CD4-positive, alpha-beta T cell treated with Interleukin-15 for 1 hour (primary cell): ENCODE data around the gene KPNA2.
"Not testable (repeated sequence)": the region's sequence is repeated elsewhere in the genome, so short reads cannot be mapped to it uniquely, and the experiment has no call there.

Source experiments
- DNase-seq: peaks from one replicate; pipeline ENCODE4 v3.0.0-alpha.2; 2020

KPNA2 gene

GRCh38 chr17:68035523-68036303 is at the start of gene KPNA2:
TSS of gene KPNA2 (plus strand) at chr17:68035735. CDS start at chr17:68037133, 1,398 bp downstream.
- DNase-seq = peak; percentile 95

GRCh38 chr17:67990909-67991308 is 44.6 kb upstream of the KPNA2 start:
- no peak for DNase-seq

DNA sequence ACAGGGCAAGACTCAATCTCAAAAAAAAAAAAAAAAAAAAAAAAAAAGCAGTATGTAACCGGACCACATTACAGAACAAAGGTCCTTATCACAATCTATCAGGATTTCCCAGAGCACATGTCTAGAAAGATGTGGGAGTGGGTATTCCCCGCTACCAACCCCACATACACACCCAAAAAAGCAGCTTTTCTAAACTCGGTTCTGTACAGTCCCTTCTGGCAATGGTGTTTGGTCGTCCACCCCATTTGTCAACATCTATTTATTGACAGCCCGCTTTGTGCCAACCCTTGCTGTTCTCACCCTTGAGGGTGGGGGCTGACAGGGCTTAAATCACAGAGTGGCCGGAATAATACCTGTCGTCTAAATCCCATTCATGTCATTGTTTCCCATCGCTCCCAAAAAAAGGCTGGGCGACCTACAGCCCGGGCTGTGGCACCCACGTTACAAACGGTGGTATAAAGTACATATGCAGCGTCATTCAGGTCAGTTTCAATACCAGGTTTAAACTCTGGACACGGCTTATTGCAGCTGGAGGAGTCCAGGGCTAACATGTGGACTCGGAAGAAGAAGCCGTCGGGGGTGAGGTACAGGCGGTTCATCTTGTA is 42.9 kb upstream of the KPNA2 start:
- no peak for DNase-seq

GRCh38 chr17:67993153-67993997 is 42.2 kb upstream of the KPNA2 start:
- peak; percentile 78 for DNase-seq

- DNase-seq = no peak
Measured at GRCh38 chr17:67993998-67994361, 41.6 kb upstream of the KPNA2 start.

- no peak for DNase-seq
Measured at GRCh38 chr17:67994817-67995569, 40.5 kb upstream of the KPNA2 start.

- DNase-seq = no peak
Measured at GRCh38 chr17:67995570-67996263, 39.8 kb upstream of the KPNA2 start.

GRCh38 chr17:67996301-67997171 is 39.0 kb upstream of the KPNA2 start, which contains the start of gene C17orf58:
TSS of gene C17orf58 (minus strand) at chr17:67996469. CDS start at chr17:67996198, 271 bp downstream.
- not testable (repeated sequence) for DNase-seq

GRCh38 chr17:67998466-67998865 is 37.1 kb upstream of the KPNA2 start:
- no peak for DNase-seq

- no peak for DNase-seq
Measured at GRCh38 chr17:67999291-67999911, 36.1 kb upstream of the KPNA2 start.

DNA sequence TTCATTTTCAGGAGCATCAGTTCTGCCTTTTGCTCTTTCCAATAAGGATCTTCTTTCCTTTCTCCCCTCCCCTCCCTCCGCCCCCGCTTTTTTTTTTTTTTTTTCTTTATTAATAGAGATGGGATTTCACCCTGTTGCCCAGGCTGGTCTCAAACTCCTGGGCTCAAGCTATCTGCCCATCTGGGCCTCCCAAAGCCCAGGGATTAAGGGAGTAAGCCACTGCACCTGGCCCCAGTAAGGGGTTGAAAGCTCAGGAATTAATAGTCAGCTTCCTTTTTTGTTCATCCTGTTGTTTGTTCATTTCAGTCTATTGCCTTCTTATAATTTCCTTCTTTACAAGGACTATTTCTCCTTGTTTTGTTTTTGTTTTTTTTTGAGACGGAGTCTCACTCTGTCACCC is 31.3 kb upstream of the KPNA2 start:
- no peak for DNase-seq

DNA sequence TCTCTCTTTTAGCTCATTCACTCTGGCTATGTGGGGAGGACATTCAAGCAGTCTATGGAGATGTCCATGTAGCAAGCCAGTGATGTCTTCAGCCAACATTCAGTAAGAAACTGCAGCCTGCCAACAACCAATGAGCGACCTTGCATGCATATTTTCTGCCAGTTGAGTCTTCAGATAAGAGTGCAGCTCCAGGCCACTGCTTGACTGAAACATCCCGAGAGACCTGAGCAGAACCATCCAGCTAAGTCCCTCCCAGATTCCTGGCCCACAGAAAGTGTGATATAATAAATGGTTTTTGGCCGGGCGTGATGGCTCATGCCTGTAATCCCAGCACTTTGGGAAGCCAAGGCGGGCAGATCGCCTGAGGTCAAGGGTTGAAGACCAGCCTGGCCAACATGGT is 28.7 kb upstream of the KPNA2 start:
- DNase-seq = no peak

DNA sequence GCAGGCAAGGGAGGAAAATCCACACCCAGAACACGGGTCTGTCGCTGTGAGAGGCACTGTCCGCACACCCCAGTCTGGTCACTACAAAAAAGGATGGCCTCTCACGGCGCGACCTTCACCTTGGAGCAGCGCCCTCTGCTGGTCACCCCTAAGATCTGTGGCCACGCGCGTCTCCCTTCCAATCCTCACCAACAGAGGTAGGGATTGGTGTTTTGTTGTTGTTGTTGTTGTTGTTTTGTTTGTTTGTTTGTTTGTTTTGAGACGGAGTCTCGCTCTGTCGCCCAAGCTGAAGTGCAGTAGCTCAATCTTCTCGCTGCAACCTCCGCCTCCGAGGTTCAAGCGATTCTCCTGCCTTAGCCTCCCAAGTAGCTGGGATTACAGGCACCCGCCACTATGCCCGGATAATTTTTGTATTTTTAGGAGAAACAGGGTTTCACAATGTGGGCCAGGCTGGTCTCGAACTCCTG is 24.3 kb upstream of the KPNA2 start:
- peak; percentile 46 for DNase-seq

DNA sequence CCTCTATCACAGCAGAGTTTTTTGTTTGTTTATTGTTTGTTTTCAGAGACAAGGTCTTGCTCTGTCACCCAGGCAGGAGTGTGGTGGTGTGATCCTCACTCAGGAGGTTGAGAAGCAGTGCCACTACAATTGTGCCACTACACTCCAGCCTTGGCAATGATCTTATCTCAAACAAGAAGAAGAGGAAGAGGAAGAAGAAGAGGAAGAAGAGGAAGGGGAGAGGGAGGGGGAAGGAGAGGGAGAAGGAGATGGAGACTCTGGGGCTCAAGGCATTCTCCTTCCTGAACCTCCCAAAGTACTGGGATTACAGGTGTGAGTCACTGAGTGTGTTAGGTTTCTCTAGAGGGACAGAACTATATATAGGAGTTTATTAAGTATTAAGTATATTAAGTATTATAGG is 22.1 kb upstream of the KPNA2 start:
- DNase-seq = no peak

GRCh38 chr17:68015081-68015723 is 20.3 kb upstream of the KPNA2 start:
- DNase-seq = no peak

DNA sequence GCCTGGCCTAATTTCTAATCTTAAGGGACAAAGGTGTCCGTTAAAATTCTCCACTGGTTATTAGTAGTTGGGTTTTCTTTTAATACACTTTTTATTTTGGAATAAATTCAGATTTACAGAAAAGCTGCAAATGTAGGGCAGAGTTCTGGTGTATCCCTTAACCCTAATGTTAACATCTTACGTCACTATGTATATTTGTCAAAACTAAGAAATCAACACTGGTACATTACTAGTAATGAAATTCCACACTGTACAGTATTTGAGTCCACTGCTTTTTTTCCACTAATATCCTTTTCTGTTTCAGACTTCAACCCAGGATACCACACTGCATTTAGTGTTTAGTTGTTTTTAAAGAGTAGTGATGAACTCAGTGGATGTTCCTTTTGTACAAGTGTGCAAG is 18.7 kb upstream of the KPNA2 start:
- no peak for DNase-seq

DNA sequence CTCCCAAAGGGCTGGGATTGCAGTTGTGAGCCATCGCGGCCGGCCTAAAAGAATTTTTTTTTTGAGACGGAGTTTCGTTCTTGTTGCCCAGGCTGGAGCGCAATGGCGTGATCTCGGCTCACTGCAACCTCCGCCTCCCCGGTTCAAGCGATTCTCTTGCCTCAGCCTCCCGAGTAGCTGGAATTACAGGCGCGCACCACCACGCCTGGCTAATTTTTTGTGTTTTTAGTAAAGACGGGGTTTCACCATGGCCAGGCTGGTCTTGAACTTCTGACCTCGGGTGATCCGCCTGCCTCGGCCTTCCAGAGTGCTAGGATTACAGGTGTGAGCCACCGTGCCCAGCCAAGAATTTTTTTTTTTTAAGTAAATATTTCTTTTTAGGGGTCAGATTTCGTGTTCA is 17.0 kb upstream of the KPNA2 start:
- not testable (repeated sequence) for DNase-seq

DNA sequence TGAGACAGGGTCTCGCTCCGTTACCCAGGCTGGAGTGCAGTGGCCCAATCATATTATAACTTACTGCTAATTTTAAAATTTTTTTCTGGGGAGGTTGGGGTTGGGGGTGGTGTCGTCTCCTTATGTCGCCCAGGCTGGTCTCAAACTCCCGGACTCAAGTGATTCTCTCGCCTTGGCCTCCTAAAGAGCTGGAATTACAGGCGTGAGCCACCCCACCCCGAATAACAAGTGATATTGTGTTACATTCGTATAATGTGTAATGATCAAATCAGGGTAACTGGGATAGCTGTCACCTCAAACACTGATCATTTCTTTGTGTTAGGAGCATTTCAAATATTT is 16.2 kb upstream of the KPNA2 start:
- no peak for DNase-seq

GRCh38 chr17:68019675-68020408 is 15.7 kb upstream of the KPNA2 start:
- DNase-seq = peak; percentile 96

GRCh38 chr17:68020409-68020756 is 15.2 kb upstream of the KPNA2 start:
- DNase-seq = no peak
